Endothelial cell (in vitro differentiated cells): ENCODE results near the gene CAMKMT. TPM values are rescaled to one million over a fixed set of nuclear protein-coding genes. Genes with fewer than 3 reads are reported as not detected.

ENCODE experiments used
- DNase-seq: peaks from one replicate; pipeline ENCODE4 v3.0.0; 2021; ENCODE audit warnings: low spot score
- H3K27ac Mint-ChIP-seq: one replicate; pipeline ENCODE4 v1.8.0; 2021; ENCODE audit warnings: mixed read lengths, inconsistent platforms; ENCODE audit not compliant: unreplicated experiment
- H3K27me3 Mint-ChIP-seq: one replicate; pipeline ENCODE4 v1.8.0; 2021; ENCODE audit warnings: mild to moderate bottlenecking, moderate library complexity, mixed read lengths, inconsistent platforms; ENCODE audit not compliant: unreplicated experiment
- H3K36me3 Mint-ChIP-seq: one replicate; pipeline ENCODE4 v1.8.0; 2021; ENCODE audit warnings: mild to moderate bottlenecking, low read depth, mixed read lengths, inconsistent platforms; ENCODE audit not compliant: unreplicated experiment
- H3K4me1 Mint-ChIP-seq: one replicate; pipeline ENCODE4 v1.8.0; 2021; ENCODE audit warnings: mild to moderate bottlenecking, mixed read lengths, inconsistent platforms; ENCODE audit not compliant: unreplicated experiment
- H3K4me3 Mint-ChIP-seq: one replicate; pipeline ENCODE4 v1.8.0; 2021; ENCODE audit warnings: mild to moderate bottlenecking, mixed read lengths, inconsistent platforms; ENCODE audit not compliant: unreplicated experiment
- H3K9me3 Mint-ChIP-seq: one replicate; pipeline ENCODE4 v1.8.0; 2021; ENCODE audit warnings: mixed read lengths, inconsistent platforms; ENCODE audit not compliant: unreplicated experiment
- total RNA-seq: library from RNA; stranded (reverse); fragmentation: NEBNext Ultra II Directional; extraction: Animal tissue kit (Norgen Biotek cat#: 25700); gene quantifications from one replicate; pipeline ENCODE4 v1.2.1, GENCODE V29; 2021; ENCODE audit not compliant: unreplicated experiment
- TF ChIP-seq, protein P1 (sequence below): fragments of 200-600 bp; sonication (generic); IDR thresholded peaks from one replicate; pipeline ENCODE4 v1.5.0; 2021; ENCODE audit warnings: antibody characterized with exemption; ENCODE audit not compliant: unreplicated experiment

The CAMKMT gene
- total RNA-seq, 1 donor from 2014 or later: 8.4 TPM

DNA sequence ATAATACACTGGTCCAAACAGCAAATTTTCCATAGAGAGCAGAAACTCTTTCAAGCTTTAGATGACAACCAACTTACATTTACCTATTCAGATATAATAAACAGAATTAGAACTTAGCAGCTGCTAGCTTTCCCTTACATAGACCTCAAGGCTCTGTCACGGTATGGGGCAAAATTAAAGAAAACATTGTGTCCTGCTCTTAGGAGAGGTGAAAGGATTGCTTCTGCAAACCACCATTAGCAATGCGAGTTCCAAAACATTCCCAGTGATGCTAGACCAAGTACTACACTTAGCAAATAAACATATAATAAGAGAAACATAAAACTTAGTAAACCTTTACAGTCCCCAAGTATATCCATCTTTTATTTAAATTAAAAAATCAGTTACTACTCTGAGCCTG, 183.3 kb downstream of the CAMKMT start:
- Mint-ChIP-seq H3K27me3 (peaks cover 2% of the 10 kb centered on the region), H3K27ac (no peak overlapping the region), H3K4me3 (no peak overlapping the region), H3K4me1 (peaks cover 5% of the 10 kb centered on the region), H3K9me3 (no peaks in the 10 kb centered on the region), H3K36me3 (no peaks in the 10 kb centered on the region)
- no peak for DNase-seq
- TF ChIP-seq, protein P1, sequence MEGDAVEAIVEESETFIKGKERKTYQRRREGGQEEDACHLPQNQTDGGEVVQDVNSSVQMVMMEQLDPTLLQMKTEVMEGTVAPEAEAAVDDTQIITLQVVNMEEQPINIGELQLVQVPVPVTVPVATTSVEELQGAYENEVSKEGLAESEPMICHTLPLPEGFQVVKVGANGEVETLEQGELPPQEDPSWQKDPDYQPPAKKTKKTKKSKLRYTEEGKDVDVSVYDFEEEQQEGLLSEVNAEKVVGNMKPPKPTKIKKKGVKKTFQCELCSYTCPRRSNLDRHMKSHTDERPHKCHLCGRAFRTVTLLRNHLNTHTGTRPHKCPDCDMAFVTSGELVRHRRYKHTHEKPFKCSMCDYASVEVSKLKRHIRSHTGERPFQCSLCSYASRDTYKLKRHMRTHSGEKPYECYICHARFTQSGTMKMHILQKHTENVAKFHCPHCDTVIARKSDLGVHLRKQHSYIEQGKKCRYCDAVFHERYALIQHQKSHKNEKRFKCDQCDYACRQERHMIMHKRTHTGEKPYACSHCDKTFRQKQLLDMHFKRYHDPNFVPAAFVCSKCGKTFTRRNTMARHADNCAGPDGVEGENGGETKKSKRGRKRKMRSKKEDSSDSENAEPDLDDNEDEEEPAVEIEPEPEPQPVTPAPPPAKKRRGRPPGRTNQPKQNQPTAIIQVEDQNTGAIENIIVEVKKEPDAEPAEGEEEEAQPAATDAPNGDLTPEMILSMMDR: no peak

DNA sequence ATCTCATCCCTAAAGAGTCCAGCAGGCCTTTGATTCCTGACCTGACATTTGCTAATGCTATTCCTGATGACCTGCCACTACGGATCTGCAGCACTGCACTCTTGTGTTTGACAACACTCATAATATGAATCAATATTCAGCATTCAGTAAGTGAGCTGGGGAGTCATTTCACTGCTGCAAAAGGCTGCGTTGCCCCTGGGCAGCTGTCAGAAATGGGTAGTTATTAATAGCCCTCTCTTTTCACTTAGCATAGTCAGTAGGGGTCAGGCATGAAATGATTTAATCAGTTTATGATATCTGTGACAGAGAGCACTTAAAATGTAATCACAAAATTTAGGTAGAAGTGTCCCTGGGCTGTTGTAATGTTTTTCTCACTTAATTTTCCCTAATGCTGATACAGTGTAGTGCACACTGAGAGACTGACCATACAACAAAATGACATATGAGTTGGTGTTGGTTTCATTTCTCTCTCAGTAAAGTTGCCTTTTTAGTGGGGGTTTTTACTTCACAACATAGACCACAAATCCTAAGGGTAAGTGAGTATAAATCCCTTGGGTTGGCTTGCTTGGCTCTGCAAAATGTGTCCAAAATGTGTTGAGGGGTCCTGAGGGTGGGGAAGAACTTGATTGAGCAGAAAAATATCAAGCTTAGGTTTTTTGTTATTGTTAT, 184.8 kb downstream of the CAMKMT start:
- DNase-seq: no peak
- Mint-ChIP-seq H3K36me3 (no peaks in the 10 kb centered on the region), H3K27ac (no peak overlapping the region), H3K4me1 (peaks cover 5% of the 10 kb centered on the region), H3K9me3 (no peaks in the 10 kb centered on the region), H3K27me3 (peaks cover 2% of the 10 kb centered on the region), H3K4me3 (no peak overlapping the region)
- TF ChIP-seq, protein P1: no peak

DNA sequence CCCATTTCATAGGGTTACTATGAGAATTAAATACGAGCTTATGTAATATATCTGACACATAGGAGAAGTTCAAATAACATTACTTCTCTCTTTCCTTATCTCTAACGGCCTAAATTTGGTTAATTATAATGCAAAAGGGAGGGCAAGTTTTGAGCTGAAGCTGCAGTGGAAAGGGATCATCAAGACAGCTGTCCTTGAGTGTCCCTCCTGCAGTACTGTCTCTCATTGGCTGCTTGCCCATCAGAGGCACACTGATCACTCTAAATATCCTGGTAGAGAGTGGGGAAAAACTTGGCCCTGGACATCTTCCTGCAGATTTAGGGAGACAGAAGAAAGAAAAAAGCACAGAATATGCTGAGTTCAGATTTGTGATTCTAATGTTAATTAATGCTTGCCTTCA, 186.0 kb downstream of the CAMKMT start:
- H3K36me3 Mint-ChIP-seq: no peaks in the 10 kb centered on the region
- H3K27ac Mint-ChIP-seq: no peak overlapping the region
- DNase-seq: no peak
- peaks cover 2% of the 10 kb centered on the region for H3K27me3 Mint-ChIP-seq
- TF ChIP-seq, protein P1: no peak
- H3K4me1 Mint-ChIP-seq: peaks cover 5% of the 10 kb centered on the region
- H3K9me3 Mint-ChIP-seq: no peaks in the 10 kb centered on the region
- no peak overlapping the region for H3K4me3 Mint-ChIP-seq

DNA sequence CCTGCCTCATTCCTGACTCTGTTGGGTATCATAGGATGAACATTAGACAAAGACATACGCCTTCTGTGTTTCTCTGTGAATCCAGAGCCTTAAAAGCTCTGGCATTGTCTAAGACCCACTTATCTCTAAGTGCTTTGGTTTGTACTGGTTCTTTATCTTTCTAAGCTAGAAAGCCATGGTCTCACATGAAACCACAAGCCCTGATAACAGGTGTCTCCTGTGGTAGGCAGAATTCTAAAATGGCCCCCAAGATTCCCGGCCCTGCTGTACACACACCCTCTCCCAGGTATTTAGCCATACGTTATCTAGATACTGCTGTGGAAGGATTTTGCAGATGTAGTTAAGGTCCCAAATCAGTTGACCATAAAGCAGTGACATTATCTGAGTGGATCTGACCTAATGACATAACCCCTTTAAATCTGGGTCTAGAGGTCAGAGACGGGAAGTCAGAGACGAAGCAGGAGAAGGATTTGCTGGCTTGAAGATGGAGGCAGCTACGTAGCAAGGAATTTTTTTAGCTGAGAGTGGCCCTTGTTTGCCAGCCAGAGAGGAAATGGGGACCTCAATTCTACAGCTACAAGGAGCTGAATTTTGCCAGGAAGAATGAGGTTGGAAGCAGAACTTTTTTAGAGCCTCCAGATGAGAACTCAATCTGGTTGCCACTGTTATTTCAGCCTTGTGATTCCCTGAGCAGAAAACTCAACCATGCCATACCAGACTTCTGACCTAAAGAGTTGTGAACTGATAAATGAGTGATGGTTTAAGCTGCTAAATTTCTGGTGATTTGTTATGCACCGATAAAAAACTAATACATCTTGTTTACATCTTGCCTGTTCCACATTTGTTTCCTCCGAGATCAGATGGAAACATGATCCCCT, 186.7 kb downstream of the CAMKMT start:
- DNase-seq: no peak
- H3K27me3 Mint-ChIP-seq: peaks cover 2% of the 10 kb centered on the region
- H3K4me1 Mint-ChIP-seq: peaks cover 5% of the 10 kb centered on the region
- no peaks in the 10 kb centered on the region for H3K36me3 Mint-ChIP-seq
- H3K4me3 Mint-ChIP-seq: no peak overlapping the region
- no peaks in the 10 kb centered on the region for H3K9me3 Mint-ChIP-seq
- H3K27ac Mint-ChIP-seq: no peak overlapping the region
- TF ChIP-seq, protein P1: no peak

DNA sequence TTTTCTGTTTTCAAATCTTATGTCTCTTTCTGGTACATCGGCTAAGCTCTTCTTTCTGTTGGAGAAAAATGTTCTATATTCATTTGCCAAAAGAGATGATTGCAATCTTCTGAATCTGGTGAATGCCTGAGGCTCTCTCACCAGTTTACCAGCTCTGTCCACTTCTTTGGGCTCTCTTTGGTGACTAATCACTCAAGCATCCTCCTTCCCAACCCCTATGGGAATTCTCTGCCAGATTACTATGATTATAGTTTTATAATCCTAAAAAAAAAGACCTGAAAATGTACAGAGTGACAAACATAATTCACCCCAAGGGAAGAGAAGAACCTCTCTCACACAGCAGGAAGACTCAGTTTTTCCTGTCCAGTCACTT, 187.3 kb downstream of the CAMKMT start:
- H3K36me3 Mint-ChIP-seq: no peaks in the 10 kb centered on the region
- no peak overlapping the region for H3K4me3 Mint-ChIP-seq
- H3K4me1 Mint-ChIP-seq: peaks cover 5% of the 10 kb centered on the region
- no peak for DNase-seq
- TF ChIP-seq, protein P1: no peak
- H3K27me3 Mint-ChIP-seq: peaks cover 2% of the 10 kb centered on the region
- no peak overlapping the region for H3K27ac Mint-ChIP-seq
- H3K9me3 Mint-ChIP-seq: no peaks in the 10 kb centered on the region
